Measurements from ENCODE around the gene INPP5E.

DNA sequence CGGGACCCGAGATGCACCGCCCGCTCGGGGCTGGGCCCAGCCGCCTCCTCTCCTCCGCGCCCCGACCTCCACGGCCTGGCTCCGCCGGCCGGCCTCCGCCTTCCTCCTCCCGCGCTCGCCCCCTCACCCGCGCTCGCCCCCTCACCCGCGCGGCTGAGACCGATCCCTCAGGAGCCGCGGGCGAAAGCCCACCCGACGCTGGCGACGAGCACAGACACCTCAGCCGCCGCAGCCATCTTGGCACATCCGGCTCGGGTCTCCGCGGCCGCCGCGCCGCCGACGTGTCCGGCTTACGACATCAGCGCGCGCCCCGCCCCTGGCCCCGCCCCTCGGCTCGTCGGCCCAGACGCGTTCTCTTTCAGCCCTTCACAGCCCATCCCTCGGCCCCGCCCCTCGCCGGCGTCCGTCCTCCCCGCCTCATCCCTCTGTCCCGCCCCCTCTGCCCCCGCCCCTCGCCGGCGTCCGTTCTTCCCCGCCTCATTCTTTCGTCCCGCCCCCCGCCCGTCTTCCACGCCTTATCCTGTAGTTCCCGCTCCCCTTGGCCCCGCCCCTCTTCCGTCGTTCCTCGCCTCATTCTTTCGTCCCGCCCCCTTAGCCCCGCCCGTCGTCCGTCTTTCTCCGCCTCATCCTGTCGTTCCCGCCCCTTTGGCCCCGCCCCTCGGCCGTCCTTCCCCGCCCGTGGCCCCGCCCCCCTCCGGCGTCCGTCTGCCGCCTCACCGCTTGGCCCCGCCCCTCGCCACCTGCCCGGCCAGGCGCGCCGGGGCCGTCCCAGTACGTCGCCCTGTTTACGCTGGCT, 43.3 kb upstream of the INPP5E start, which contains the start of gene SEC16A:
- TF ChIP-seq POLR2A (IDR thresholded peaks at IDR 0.05; ENCODE audit: low read depth): peak; percentile 94
- peak; percentile 95 for TF ChIP-seq POLR2AphosphoS5 (IDR thresholded peaks at IDR 0.05)
- no peak for TF ChIP-seq CTCF (IDR thresholded peaks at IDR 0.05)

Data from esophagus muscularis mucosa (tissue), 3 donors.